ENCODE data around the gene DDX54.
A peak's percentile ranks its signal among the peaks of the same experiment; 100 is the strongest.

The DDX54 gene

GRCh38 chr12:113154351-113154973 is 30.8 kb downstream of the DDX54 start:
- ChIA-PET POLR2A (no interaction called here), CTCF (interaction anchor here (1.1 to 2.7 kb wide), 2 partner anchors 16 to 31 kb away, joined by 3 to 7 read pairs; partner anchors contain the start of gene DDX54)
- no peak for DNase-seq (ENCODE audit: extremely low spot score)
- TF ChIP-seq NFRKB (IDR thresholded peaks at IDR 0.05) (no peak), SP1 (IDR thresholded peaks at IDR 0.05) (no peak), ELF4 (IDR thresholded peaks at IDR 0.05) (no peak), BHLHE40 (IDR thresholded peaks at IDR 0.05; ENCODE audit: borderline replicate concordance) (no peak), TARDBP (IDR thresholded peaks at IDR 0.05) (no peak), FOXK2 (IDR thresholded peaks at IDR 0.05) (no peak), HDGF (IDR thresholded peaks at IDR 0.05; ENCODE audit: borderline replicate concordance) (no peak), ARNT (IDR thresholded peaks at IDR 0.05) (no peak), FOXM1 (IDR thresholded peaks at IDR 0.05; ENCODE audit: borderline replicate concordance) (no peak), LEF1 (IDR thresholded peaks at IDR 0.05; ENCODE audit: borderline replicate concordance) (no peak), L3MBTL2 (conservative IDR thresholded peaks at IDR 0.05) (no peak), PKNOX1 (IDR thresholded peaks at IDR 0.05) (no peak), SUZ12 (IDR thresholded peaks at IDR 0.05) (no peak), FOXA1 (IDR thresholded peaks at IDR 0.05) (no peak), ZNF384 (IDR thresholded peaks at IDR 0.05) (no peak), CTBP1 (IDR thresholded peaks at IDR 0.05; ENCODE audit: borderline replicate concordance) (no peak)

- CTCF ChIA-PET: interaction anchor here (0.6 to 2.7 kb wide), 6 partner anchors 12 to 163 kb away, joined by 3 to 7 read pairs (median 3); partner anchors contain the start of gene DDX54
- peak; percentile 82 for DNase-seq (ENCODE audit: extremely low spot score)
- TF ChIP-seq L3MBTL2 (conservative IDR thresholded peaks at IDR 0.05) (peak; percentile 83), TARDBP (IDR thresholded peaks at IDR 0.05) (no peak), ARNT (IDR thresholded peaks at IDR 0.05) (no peak), ZNF384 (IDR thresholded peaks at IDR 0.05) (peak; percentile 43; the same call in 1 of the 2 replicates), PKNOX1 (IDR thresholded peaks at IDR 0.05) (no peak), FOXM1 (IDR thresholded peaks at IDR 0.05; ENCODE audit: borderline replicate concordance) (no peak), NFRKB (IDR thresholded peaks at IDR 0.05) (no peak), BHLHE40 (IDR thresholded peaks at IDR 0.05; ENCODE audit: borderline replicate concordance) (no peak)
- POLR2A ChIA-PET: interaction anchor here (1.0 to 1.2 kb wide), 3 partner anchors 17 to 32 kb away, joined by 3 read pairs; partner anchors contain the start of genes DDX54, RASAL1 and RITA1
These were observed 32.2 kb downstream of the DDX54 start for GRCh38 chr12:113152835-113153814.

- TF ChIP-seq PKNOX1 (IDR thresholded peaks at IDR 0.05): no peak
- no peak for TF ChIP-seq ARNT (IDR thresholded peaks at IDR 0.05)
- no peak for TF ChIP-seq TARDBP (IDR thresholded peaks at IDR 0.05)
- no peak for TF ChIP-seq L3MBTL2 (conservative IDR thresholded peaks at IDR 0.05)
- no peak for TF ChIP-seq FOXK2 (IDR thresholded peaks at IDR 0.05)
- no peak for DNase-seq (ENCODE audit: extremely low spot score)
- POLR2A ChIA-PET: interaction anchor here (1.1 to 1.2 kb wide), 2 partner anchors 18 to 33 kb away, joined by 3 read pairs; partner anchors contain the start of genes DDX54 and RITA1
- CTCF ChIA-PET: interaction anchor here (0.8 to 2.7 kb wide), 3 partner anchors 14 to 159 kb away, joined by 3 to 7 read pairs (median 3); no protein-coding TSS in a partner anchor
These were observed 33.0 kb downstream of the DDX54 start for GRCh38 chr12:113152196-113152834.

GRCh38 chr12:113151655-113152054 is 33.6 kb downstream of the DDX54 start:
- ChIA-PET CTCF (interaction anchor here (2.7 kb wide), 1 partner anchor 13 kb away, joined by 7 read pairs; no protein-coding TSS in a partner anchor), POLR2A (no interaction called here)
- TF ChIP-seq SP1 (IDR thresholded peaks at IDR 0.05) (no peak), PKNOX1 (IDR thresholded peaks at IDR 0.05) (no peak), FOXA1 (IDR thresholded peaks at IDR 0.05) (no peak), NFRKB (IDR thresholded peaks at IDR 0.05) (no peak), L3MBTL2 (conservative IDR thresholded peaks at IDR 0.05) (no peak), BHLHE40 (IDR thresholded peaks at IDR 0.05; ENCODE audit: borderline replicate concordance) (no peak), ARNT (IDR thresholded peaks at IDR 0.05) (no peak), FOXK2 (IDR thresholded peaks at IDR 0.05) (no peak), LEF1 (IDR thresholded peaks at IDR 0.05; ENCODE audit: borderline replicate concordance) (no peak), SUZ12 (IDR thresholded peaks at IDR 0.05) (no peak), ZNF384 (IDR thresholded peaks at IDR 0.05) (no peak), TARDBP (IDR thresholded peaks at IDR 0.05) (no peak), HDGF (IDR thresholded peaks at IDR 0.05; ENCODE audit: borderline replicate concordance) (no peak), CTBP1 (IDR thresholded peaks at IDR 0.05; ENCODE audit: borderline replicate concordance) (no peak), ELF4 (IDR thresholded peaks at IDR 0.05) (no peak), FOXM1 (IDR thresholded peaks at IDR 0.05; ENCODE audit: borderline replicate concordance) (no peak)
- no peak for DNase-seq (ENCODE audit: extremely low spot score)
